Measurements from ENCODE around the gene SLC6A1.

The SLC6A1 gene

DNA sequence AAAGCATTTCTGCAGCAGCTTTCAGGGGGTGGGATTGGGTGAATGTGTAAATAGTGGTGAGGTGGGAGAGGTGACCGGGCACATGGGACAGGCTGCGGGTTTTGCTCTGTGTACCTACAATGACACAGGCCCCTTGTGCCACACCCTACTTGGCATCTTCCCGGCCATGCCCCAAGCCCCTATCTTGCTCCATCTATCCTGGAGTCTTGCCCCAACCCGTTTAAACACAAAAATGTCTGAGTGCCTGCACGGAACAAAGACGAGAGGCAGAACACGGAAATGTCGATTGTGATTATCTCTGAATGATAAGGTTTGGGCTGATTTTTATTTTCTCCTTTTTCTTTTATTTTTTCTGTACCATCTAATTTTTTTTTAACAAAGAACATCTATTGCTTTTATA is 46.0 kb upstream of the SLC6A1 start:
- H3K9ac ChIP-seq (ENCODE audit: low read length), result no peak overlapping the region
- DNase-seq, result no peak
- H3K27ac ChIP-seq (ENCODE audit: low read length), result no peak overlapping the region
- H3K4me2 ChIP-seq (ENCODE audit: low read depth, low read length), result no peak overlapping the region
- H2AFZ ChIP-seq (ENCODE audit: low read length), result no peak overlapping the region
- no peak overlapping the region for H3K4me3 ChIP-seq (ENCODE audit: low read length)
- no peaks in the 10 kb centered on the region for H3K79me2 ChIP-seq (ENCODE audit: low read length)
- no peaks in the 10 kb centered on the region for H3K9me2 ChIP-seq (replicated peaks; ENCODE audit: insufficient read depth, low read length)
- TF ChIP-seq EZH2 (optimal IDR thresholded peaks at IDR 0.05; ENCODE audit: low read depth, low read length), result no peak
- TF ChIP-seq, protein P1, sequence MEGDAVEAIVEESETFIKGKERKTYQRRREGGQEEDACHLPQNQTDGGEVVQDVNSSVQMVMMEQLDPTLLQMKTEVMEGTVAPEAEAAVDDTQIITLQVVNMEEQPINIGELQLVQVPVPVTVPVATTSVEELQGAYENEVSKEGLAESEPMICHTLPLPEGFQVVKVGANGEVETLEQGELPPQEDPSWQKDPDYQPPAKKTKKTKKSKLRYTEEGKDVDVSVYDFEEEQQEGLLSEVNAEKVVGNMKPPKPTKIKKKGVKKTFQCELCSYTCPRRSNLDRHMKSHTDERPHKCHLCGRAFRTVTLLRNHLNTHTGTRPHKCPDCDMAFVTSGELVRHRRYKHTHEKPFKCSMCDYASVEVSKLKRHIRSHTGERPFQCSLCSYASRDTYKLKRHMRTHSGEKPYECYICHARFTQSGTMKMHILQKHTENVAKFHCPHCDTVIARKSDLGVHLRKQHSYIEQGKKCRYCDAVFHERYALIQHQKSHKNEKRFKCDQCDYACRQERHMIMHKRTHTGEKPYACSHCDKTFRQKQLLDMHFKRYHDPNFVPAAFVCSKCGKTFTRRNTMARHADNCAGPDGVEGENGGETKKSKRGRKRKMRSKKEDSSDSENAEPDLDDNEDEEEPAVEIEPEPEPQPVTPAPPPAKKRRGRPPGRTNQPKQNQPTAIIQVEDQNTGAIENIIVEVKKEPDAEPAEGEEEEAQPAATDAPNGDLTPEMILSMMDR (IDR thresholded peaks at IDR 0.05; ENCODE audit: low read length), result no peak
- TF ChIP-seq EZH2phosphoT487 (IDR thresholded peaks at IDR 0.05; ENCODE audit: low read length), result no peak
- peaks cover 50% of the 10 kb centered on the region for H3K27me3 ChIP-seq (replicated peaks; ENCODE audit: insufficient read depth, low read length)
- H4K20me1 ChIP-seq (ENCODE audit: insufficient read depth, low read length), result no peaks in the 10 kb centered on the region
- no peaks in the 10 kb centered on the region for H3K4me1 ChIP-seq (ENCODE audit: low read length)
- H3F3A ChIP-seq (ENCODE audit: insufficient read depth, low read length), result no peaks in the 10 kb centered on the region
- H3K9me3 ChIP-seq (replicated peaks; ENCODE audit: insufficient read depth, low read length), result no peaks in the 10 kb centered on the region
- H3K36me3 ChIP-seq (replicated peaks; ENCODE audit: insufficient read depth, low read length), result no peaks in the 10 kb centered on the region

DNA sequence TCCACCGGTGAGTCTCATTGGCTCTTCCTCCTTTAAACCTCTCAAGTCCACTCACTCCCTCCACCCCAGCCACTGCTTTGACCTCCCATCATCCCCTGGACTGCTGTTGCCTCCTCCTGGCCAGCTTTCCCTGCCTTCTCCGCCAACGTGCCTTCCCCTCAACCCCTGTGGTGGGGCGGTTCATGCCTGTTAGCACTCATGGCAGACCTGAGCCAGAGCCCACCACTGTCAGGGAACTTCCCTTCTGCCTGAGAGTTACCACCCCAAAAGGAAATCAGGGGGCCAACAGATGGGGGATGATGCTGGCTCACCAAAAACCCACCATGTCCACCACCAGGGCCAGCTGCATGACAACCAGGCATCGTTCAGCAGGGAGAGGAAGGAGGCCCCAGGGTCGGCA is 44.2 kb upstream of the SLC6A1 start:
- Histone ChIP-seq H3K27me3 (replicated peaks; ENCODE audit: insufficient read depth, low read length) (peaks cover 47% of the 10 kb centered on the region), H3K4me3 (ENCODE audit: low read length) (no peak overlapping the region), H3K9ac (ENCODE audit: low read length) (no peak overlapping the region), H3K27ac (ENCODE audit: low read length) (no peak overlapping the region), H3K4me1 (ENCODE audit: low read length) (no peaks in the 10 kb centered on the region), H3K36me3 (replicated peaks; ENCODE audit: insufficient read depth, low read length) (no peaks in the 10 kb centered on the region), H4K20me1 (ENCODE audit: insufficient read depth, low read length) (no peaks in the 10 kb centered on the region), H3K9me3 (replicated peaks; ENCODE audit: insufficient read depth, low read length) (no peaks in the 10 kb centered on the region), H3K79me2 (ENCODE audit: low read length) (no peaks in the 10 kb centered on the region), H3K4me2 (ENCODE audit: low read depth, low read length) (no peak overlapping the region), H3K9me2 (replicated peaks; ENCODE audit: insufficient read depth, low read length) (no peaks in the 10 kb centered on the region), H3F3A (ENCODE audit: insufficient read depth, low read length) (no peaks in the 10 kb centered on the region), H2AFZ (ENCODE audit: low read length) (no peak overlapping the region)
- TF ChIP-seq, protein P1 (IDR thresholded peaks at IDR 0.05; ENCODE audit: low read length), result no peak
- TF ChIP-seq EZH2phosphoT487 (IDR thresholded peaks at IDR 0.05; ENCODE audit: low read length) (no peak), EZH2 (optimal IDR thresholded peaks at IDR 0.05; ENCODE audit: low read depth, low read length) (no peak)
- DNase-seq, result no peak

DNA sequence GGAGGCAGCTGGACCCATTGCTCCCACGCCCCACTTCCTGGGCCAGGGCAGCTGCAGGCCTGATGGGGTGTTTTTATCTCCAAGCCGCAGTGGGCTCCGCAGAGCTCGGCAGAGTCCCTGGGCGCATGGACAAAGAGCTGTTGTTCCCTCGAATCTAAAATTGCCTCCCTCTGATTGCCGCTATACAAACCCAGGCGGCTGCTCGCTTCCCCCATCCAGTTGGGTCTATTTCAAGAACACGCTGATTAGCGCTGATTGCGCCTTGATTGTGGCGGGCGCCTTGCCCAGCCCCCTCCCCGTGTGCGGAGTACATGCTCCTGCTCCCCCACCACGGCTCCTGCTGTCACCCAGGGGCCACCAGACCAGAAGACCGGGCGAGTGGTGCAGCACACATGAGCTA is 43.4 kb upstream of the SLC6A1 start:
- Histone ChIP-seq H3K4me2 (ENCODE audit: low read depth, low read length) (no peak overlapping the region), H3K9me2 (replicated peaks; ENCODE audit: insufficient read depth, low read length) (no peaks in the 10 kb centered on the region), H3K4me3 (ENCODE audit: low read length) (no peak overlapping the region), H3K9me3 (replicated peaks; ENCODE audit: insufficient read depth, low read length) (no peaks in the 10 kb centered on the region), H3K36me3 (replicated peaks; ENCODE audit: insufficient read depth, low read length) (no peaks in the 10 kb centered on the region), H3K27ac (ENCODE audit: low read length) (no peak overlapping the region), H3K9ac (ENCODE audit: low read length) (no peak overlapping the region), H3K27me3 (replicated peaks; ENCODE audit: insufficient read depth, low read length) (peaks cover 47% of the 10 kb centered on the region), H3F3A (ENCODE audit: insufficient read depth, low read length) (no peaks in the 10 kb centered on the region), H3K4me1 (ENCODE audit: low read length) (no peaks in the 10 kb centered on the region), H2AFZ (ENCODE audit: low read length) (no peak overlapping the region), H3K79me2 (ENCODE audit: low read length) (no peaks in the 10 kb centered on the region), H4K20me1 (ENCODE audit: insufficient read depth, low read length) (no peaks in the 10 kb centered on the region)
- DNase-seq, result no peak
- TF ChIP-seq, protein P1 (IDR thresholded peaks at IDR 0.05; ENCODE audit: low read length), result no peak
- TF ChIP-seq EZH2 (optimal IDR thresholded peaks at IDR 0.05; ENCODE audit: low read depth, low read length), result no peak
- TF ChIP-seq EZH2phosphoT487 (IDR thresholded peaks at IDR 0.05; ENCODE audit: low read length), result no peak
